ENCODE results near the gene CHSY3. TPM values are rescaled to one million over a fixed set of nuclear protein-coding genes. Genes with fewer than 3 reads are reported as not detected.

Gene CHSY3
- total RNA-seq, 4 donors from 2014 or later = 0.51 to 7.8 (median 2.2) TPM

- in situ Hi-C loops (cut with MboI; ENCODE audit: low sequenced_read_pairs in 4 of 4) (no loop called here), intact Hi-C loops (cut with DNase I; ENCODE audit: low total_unique reads) (no loop called here)
- no peak overlapping the region for H3K27ac ChIP-seq
- ATAC-seq (peak in 1 of 2 donors; percentile 70), DNase-seq (no peak)
- H3K4me1 ChIP-seq = no peaks in the 10 kb centered on the region
- no peaks in the 10 kb centered on the region for H3K9me3 ChIP-seq
- H3K27me3 ChIP-seq = no peaks in the 10 kb centered on the region
- H3K4me3 ChIP-seq = no peak overlapping the region
- no peak for TF ChIP-seq POLR2A (IDR thresholded peaks at IDR 0.05)
- no peak for TF ChIP-seq CTCF (IDR thresholded peaks at IDR 0.05 in 4 of 5, conservative IDR thresholded peaks at IDR 0.05 in 1 of 5)
- no peaks in the 10 kb centered on the region for H3K36me3 ChIP-seq
Observed at GRCh38 chr5:129945028-129945427, 40.8 kb downstream of the CHSY3 start.

- Histone ChIP-seq H3K4me3 (no peak overlapping the region), H3K4me1 (no peaks in the 10 kb centered on the region), H3K9me3 (no peaks in the 10 kb centered on the region), H3K36me3 (no peaks in the 10 kb centered on the region), H3K27ac (no peak overlapping the region), H3K27me3 (no peaks in the 10 kb centered on the region)
- ATAC-seq (no peak), DNase-seq (no peak)
- in situ Hi-C loops (cut with MboI; ENCODE audit: low sequenced_read_pairs in 4 of 4) (no loop called here), intact Hi-C loops (cut with DNase I; ENCODE audit: low total_unique reads) (no loop called here)
- no peak for TF ChIP-seq POLR2A (IDR thresholded peaks at IDR 0.05)
- no peak for TF ChIP-seq CTCF (IDR thresholded peaks at IDR 0.05 in 4 of 5, conservative IDR thresholded peaks at IDR 0.05 in 1 of 5)
Observed at GRCh38 chr5:129945774-129946270, 41.6 kb downstream of the CHSY3 start.

- no peak for ATAC-seq
- H3K9me3 ChIP-seq = no peaks in the 10 kb centered on the region
- no peak overlapping the region for H3K4me3 ChIP-seq
- intact Hi-C loops (cut with DNase I; ENCODE audit: low total_unique reads) (no loop called here), in situ Hi-C loops (cut with MboI; ENCODE audit: low sequenced_read_pairs in 4 of 4) (no loop called here)
- TF ChIP-seq CTCF (IDR thresholded peaks at IDR 0.05 in 4 of 5, conservative IDR thresholded peaks at IDR 0.05 in 1 of 5) (no peak), POLR2A (IDR thresholded peaks at IDR 0.05) (no peak)
- no peaks in the 10 kb centered on the region for H3K4me1 ChIP-seq
- H3K27ac ChIP-seq = no peak overlapping the region
- no peak for DNase-seq
- no peaks in the 10 kb centered on the region for H3K36me3 ChIP-seq
- no peaks in the 10 kb centered on the region for H3K27me3 ChIP-seq
Observed at GRCh38 chr5:129951039-129951438, 46.8 kb downstream of the CHSY3 start.

GRCh38 chr5:129958581-129958980, 54.3 kb downstream of the CHSY3 start:
- H3K4me3 ChIP-seq = no peak overlapping the region
- no peak overlapping the region for H3K27ac ChIP-seq
- in situ Hi-C loops (cut with MboI; ENCODE audit: low sequenced_read_pairs in 4 of 4) (no loop called here), intact Hi-C loops (cut with DNase I; ENCODE audit: low total_unique reads) (no loop called here)
- DNase-seq (no peak), ATAC-seq (no peak)
- H3K4me1 ChIP-seq = peaks cover 4 to 7% of the 10 kb centered on the region in 2 donors
- H3K9me3 ChIP-seq = no peaks in the 10 kb centered on the region
- H3K27me3 ChIP-seq = no peaks in the 10 kb centered on the region
- no peaks in the 10 kb centered on the region for H3K36me3 ChIP-seq
- TF ChIP-seq POLR2A (IDR thresholded peaks at IDR 0.05) (no peak), CTCF (IDR thresholded peaks at IDR 0.05 in 4 of 5, conservative IDR thresholded peaks at IDR 0.05 in 1 of 5) (no peak)

- in situ Hi-C loops (cut with MboI; ENCODE audit: low sequenced_read_pairs in 4 of 4) = no loop called here
- Histone ChIP-seq H3K4me1 (peaks cover 4 to 11% of the 10 kb centered on the region in 2 donors), H3K27ac (no peak overlapping the region), H3K4me3 (no peak overlapping the region), H3K27me3 (no peaks in the 10 kb centered on the region), H3K9me3 (no peaks in the 10 kb centered on the region), H3K36me3 (no peaks in the 10 kb centered on the region)
- no peak for ATAC-seq
- TF ChIP-seq POLR2A (IDR thresholded peaks at IDR 0.05) (no peak), CTCF (IDR thresholded peaks at IDR 0.05 in 4 of 5, conservative IDR thresholded peaks at IDR 0.05 in 1 of 5) (no peak)
- intact Hi-C loops (cut with DNase I; ENCODE audit: low total_unique reads) = loop anchor here (5.0 kb wide), 1 partner anchor 39 kb away; no protein-coding TSS in a partner anchor
- DNase-seq = no peak
Observed at GRCh38 chr5:129960831-129961230, 56.6 kb downstream of the CHSY3 start.

All from gastrocnemius medialis (tissue), 4 donors.